Muscle of back (tissue), 11 donors: ENCODE measurements around the gene PCSK5. TPM values are rescaled to one million over a fixed set of nuclear protein-coding genes. Genes with fewer than 3 reads are reported as not detected.
"Not testable (repeated sequence)": the region's sequence is repeated elsewhere in the genome, so short reads cannot be mapped to it uniquely, and the experiment has no call there.

ENCODE experiments used
- DNase-seq, 3 donors: peaks; one replicate each; pipeline versions ENCODE4 v3.0.0 to v3.0.0-alpha.2; 2013
- polyA plus RNA-seq, 10 donors: library from polyadenylated mRNA; unstranded; fragments of 120-200 nt; gene quantifications; one replicate each; pipeline ENCODE4 v1.2.1, GENCODE V29; 2013; ENCODE audit not compliant: insufficient read length in 10 of 10

PCSK5 gene
- polyA plus RNA-seq, 10 donors, result 13.7 to 24.6 (median 17.6) TPM

DNA sequence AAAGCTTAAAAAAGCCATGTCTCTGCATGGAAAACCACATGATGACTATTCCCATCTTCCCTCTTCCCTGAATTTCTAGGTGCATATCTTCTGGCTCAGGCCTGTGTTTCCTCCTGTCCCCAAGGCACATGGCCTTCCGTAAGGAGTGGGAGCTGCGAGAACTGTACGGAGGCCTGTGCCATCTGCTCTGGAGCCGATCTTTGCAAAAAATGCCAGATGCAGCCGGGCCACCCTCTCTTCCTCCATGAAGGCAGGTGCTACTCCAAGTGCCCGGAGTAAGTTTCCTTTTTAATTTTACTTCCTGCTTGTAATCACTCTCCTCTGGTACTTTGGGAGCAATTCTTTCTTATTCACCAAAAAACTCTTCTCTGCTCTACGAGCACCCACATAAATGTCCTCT lies 420.1 kb downstream of the PCSK5 start:
- no peak for DNase-seq

DNA sequence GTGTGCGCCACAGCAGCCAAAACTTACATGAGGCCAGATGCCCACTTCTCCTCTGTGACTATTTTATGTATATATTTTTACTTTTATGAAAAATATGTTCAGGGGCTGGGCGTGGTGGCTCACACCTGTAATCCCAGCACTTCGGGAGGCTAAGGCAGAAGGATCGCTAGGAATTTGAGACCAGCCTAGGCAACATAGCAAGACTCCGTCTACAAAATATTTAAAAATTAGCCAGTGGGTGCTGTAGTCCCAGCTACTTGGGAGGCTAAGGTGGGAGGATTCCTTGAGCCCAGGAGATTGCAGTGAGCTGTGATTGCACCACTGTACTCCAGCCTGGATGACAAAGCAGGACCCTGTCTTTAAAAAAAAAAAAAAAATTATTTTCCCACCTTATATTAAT lies 420.5 kb downstream of the PCSK5 start:
- DNase-seq, result no peak

DNA sequence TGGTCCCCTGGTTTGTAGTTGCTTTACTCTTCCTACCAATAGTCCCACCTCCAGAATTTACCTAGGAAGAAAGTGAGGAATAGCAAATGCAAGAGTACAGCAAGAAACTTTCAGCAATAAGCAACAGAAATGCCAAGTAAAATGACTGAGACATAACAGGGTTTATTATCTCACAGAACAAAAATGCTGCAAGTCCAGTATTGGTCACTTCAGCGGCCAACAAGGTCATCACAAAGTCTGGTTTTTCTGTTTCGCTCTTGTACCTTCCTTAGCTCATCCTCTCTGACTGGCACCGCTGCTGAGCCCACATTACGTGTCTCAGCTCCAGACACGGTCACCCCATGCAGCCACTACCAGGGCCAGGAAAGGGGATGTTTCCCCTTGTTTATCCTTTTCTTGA lies 421.1 kb downstream of the PCSK5 start:
- DNase-seq, result no peak

GRCh38 chr9:76313771-76314170 lies 423.3 kb downstream of the PCSK5 start:
- no peak for DNase-seq

DNA sequence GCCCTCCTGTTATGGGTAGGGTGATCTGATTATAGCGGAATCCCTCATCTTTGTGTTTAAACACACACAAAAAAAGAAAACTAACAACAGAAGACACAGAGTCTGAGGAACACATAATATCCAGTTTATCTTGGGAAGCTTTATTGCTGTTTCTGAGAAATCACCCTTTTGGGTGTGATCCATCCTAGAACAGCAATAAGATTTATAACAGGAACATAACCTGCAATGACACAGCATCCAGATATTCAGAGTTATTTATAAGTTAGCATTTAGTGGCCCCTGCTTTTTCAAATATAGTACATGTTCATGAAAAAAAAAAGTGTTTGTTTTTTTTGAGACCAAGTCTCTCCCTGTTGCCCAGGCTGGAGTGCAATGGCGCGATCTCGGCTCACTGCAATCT lies 423.8 kb downstream of the PCSK5 start:
- no peak for DNase-seq

- DNase-seq, result no peak
Measured at GRCh38 chr9:76316069-76316468, 425.6 kb downstream of the PCSK5 start.

GRCh38 chr9:76319466-76319865 lies 429.0 kb downstream of the PCSK5 start:
- DNase-seq, result not testable (repeated sequence)

DNA sequence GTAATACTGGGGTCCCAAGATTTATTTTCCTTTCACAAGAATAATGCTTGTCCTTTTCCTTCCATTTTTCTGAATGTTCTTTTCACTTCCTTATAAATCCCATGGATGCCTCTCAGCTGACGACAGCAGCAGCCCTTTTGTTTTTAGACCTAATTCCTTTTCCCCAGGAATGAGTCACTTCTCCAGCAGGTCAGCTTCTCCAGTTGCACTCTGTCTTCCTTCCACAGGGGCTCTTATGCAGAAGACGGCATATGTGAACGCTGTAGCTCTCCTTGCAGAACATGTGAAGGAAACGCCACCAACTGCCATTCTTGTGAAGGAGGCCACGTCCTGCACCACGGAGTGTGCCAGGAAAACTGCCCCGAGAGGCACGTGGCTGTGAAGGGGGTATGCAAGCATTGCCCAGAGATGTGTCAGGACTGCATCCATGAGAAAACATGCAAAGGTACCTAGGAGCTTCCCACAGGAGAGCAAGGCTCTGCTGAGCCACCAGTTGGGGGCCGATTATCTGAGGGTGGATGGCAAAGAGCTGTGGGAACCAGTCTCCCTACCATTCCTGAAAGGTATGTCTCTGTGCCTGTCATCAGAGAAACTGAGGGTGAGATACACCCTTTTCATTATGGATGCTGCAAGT lies 430.8 kb downstream of the PCSK5 start:
- no peak for DNase-seq

DNA sequence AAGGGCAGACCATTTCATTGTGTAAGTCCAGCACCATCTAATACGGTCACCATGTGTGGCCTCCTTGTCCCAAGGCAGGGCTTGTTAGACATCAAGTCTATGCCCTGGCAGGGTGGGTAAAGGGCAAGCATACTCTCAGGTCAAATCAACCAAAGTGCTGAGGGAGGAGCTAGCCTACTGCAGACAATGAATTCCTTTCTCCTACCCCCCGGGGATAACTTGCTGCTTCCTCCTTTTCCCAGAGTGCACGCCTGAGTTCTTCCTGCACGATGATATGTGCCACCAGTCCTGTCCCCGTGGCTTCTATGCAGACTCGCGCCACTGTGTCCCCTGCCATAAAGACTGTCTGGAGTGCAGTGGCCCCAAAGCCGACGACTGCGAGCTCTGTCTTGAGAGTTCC lies 432.3 kb downstream of the PCSK5 start:
- no peak for DNase-seq

- DNase-seq, result no peak
Measured at GRCh38 chr9:76323490-76323889, 433.0 kb downstream of the PCSK5 start.

DNA sequence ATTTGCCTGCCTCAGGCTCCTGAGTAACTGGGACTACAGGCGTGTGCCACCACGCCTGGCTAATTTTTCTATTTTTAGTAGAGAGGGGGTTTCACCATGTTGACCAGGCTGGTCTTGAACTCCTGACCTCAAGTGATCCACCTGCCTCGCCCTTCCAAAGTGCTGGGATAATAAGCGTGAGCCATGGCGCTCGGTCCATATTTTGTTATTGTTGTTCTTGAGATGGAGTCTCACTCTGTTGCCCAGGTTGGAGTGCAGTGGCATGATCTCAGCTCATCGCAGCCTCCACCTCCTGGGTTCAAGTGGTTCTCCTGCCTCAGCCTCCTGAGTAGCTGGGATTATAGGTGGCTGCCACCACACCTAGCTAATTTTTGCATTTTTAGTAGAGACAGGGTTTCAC lies 433.6 kb downstream of the PCSK5 start:
- DNase-seq, result not testable (repeated sequence)

GRCh38 chr9:76330034-76330433 lies 439.6 kb downstream of the PCSK5 start:
- no peak for DNase-seq

GRCh38 chr9:76333388-76333787 lies 442.9 kb downstream of the PCSK5 start:
- DNase-seq, result no peak

- DNase-seq, result no peak
Measured at GRCh38 chr9:76333964-76334363, 443.5 kb downstream of the PCSK5 start.

- DNase-seq, result no peak
Measured at GRCh38 chr9:76336027-76336426, 445.6 kb downstream of the PCSK5 start.

DNA sequence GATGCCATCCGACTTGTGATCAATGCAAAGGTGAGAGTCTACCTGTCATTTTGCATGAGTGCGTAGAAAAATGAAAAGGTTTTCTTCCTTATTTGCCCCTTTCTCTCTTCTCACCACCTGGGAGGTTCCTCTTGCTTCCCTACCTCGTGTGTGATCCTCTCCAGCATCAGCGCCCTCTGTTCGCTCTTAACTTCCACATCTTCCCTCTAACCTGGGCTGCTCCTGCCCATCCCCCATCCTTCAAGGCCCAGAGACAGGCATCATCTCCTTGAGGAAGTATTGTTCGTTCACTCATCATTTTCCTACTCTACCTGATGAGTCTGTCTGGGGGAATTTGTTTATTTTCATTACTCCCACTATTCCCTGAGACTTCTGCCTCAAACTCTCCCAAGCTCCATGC lies 447.9 kb downstream of the PCSK5 start:
- no peak for DNase-seq

- DNase-seq, result no peak
Measured at GRCh38 chr9:76341616-76342015, 451.1 kb downstream of the PCSK5 start.

DNA sequence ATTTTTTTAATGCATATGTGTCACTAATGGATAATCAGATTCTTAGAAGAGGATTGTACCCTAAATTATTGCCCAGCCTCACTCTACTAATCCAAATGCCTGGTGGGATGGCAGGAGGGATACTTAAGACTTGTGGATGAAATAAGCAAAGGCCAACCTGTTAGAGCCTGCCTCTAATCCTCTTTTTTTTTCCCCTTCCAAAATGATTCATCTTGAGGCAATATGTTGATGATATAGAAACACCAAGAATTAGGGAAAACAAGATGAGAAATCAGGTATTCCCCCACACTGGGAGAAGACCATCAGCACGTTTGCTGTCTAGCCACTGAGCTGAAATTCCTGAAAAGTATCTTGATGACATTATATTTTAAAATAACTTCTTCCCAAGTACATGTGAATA lies 451.7 kb downstream of the PCSK5 start:
- no peak for DNase-seq

- DNase-seq, result no peak
Measured at GRCh38 chr9:76342858-76343257, 452.4 kb downstream of the PCSK5 start.

DNA sequence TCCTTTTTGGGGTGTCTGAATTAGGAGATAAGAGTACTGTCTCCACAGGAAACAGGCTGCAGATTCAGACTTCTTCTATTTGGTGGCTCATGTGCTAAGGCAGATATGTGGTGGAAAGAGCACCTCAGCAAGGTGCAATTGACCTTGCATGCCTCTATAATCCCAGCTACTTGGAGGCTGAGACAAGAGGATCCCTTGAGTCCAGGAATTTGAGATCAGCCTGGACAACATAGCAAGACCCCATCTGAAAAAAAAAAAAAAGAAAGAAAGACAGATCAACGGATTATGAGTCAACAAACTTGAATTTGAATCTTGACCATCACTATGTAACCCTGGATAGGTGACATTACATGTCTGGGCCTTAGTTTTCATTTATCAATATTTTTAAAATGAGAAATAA lies 459.4 kb downstream of the PCSK5 start:
- DNase-seq, result no peak

DNA sequence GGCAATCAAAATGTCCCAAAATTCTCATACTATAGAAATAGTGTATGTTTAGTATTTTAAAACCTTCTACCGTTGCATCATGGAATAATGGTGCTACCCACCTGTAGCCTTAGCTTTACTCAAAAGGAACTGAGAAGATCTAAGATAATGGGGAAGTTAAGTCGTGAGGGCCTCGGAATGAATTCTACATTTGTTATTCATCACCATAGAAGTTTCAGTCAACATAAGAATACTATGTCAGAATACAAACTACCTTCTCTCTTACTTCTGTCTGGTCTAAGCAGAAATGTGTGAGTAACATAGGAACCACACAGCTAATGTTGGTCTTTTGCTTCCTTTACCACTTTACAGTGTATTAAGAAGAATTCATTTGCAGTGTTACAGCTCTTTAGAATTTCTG lies 460.5 kb downstream of the PCSK5 start:
- DNase-seq, result no peak

- no peak for DNase-seq
Measured at GRCh38 chr9:76352026-76352620, 461.6 kb downstream of the PCSK5 start.

GRCh38 chr9:76353280-76353679 lies 462.8 kb downstream of the PCSK5 start:
- no peak for DNase-seq

DNA sequence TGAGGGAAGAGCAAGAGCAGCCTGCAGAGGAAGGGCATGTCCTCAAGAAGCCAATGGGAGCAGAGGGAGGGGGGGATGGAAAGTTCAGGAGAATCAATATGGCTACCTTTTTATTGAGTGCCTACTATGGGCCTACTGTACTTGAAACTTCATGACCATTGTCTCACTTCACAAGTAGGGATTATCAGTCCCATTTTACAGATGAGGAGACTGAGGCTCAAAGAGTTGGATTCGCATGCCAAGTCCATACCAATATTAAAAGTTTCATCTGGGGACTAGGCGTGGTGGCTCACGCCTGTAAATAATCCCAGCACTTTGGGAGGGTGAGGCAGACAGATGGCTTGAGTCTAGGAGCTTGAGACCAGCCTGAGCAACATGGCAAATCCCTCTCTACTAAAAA lies 463.7 kb downstream of the PCSK5 start:
- no peak for DNase-seq
